DND-41 (cell line): Measurements from ENCODE around the gene DNER.

Experiments
- ATAC-seq: fragments of 200-7000 bp; cut with Tn5 transposase; 3 replicates; pipeline ENCODE4 v1.9.1; 2021; ENCODE audit warnings: low read depth; ENCODE audit not compliant: insufficient read depth
- DNase-seq: peaks from one replicate; pipeline ENCODE4 v3.0.0-alpha.2; 2020
- H2AFZ ChIP-seq: 2 replicates; pipeline ENCODE4 v1.6.0; 2012; ENCODE audit warnings: low read depth, low read length
- H3K27ac ChIP-seq: 2 replicates; pipeline ENCODE4 v1.5.1; 2012; ENCODE audit warnings: low read length, inconsistent platforms
- H3K27me3 ChIP-seq: fragments of 200-600 bp; sonication (generic); 2 replicates; pipeline ENCODE4 v1.6.0; 2012; ENCODE audit warnings: low read length, mild to moderate bottlenecking, inconsistent platforms; ENCODE audit not compliant: insufficient read depth, poor library complexity
- H3K36me3 ChIP-seq: 2 replicates; pipeline ENCODE4 v1.5.1; 2012; ENCODE audit warnings: low read length, inconsistent platforms; ENCODE audit not compliant: insufficient read depth
- H3K4me1 ChIP-seq: 2 replicates; pipeline ENCODE4 v1.5.1; 2012; ENCODE audit warnings: mild to moderate bottlenecking, low read length; ENCODE audit not compliant: insufficient read depth
- H3K4me2 ChIP-seq: 2 replicates; pipeline ENCODE4 v1.6.0; 2012; ENCODE audit warnings: mild to moderate bottlenecking, moderate library complexity, low read length, inconsistent platforms; ENCODE audit not compliant: insufficient read depth
- H3K4me3 ChIP-seq, 2 experiments: fragments of 200-600 bp in 1 of 2; shearing (Covaris generic) in 1 of 2; 2 replicates each; pipeline ENCODE4 v1.5.1; 2012 to 2016; ENCODE audit warnings: inconsistent platforms in 2 of 2, low read length in 2 of 2, mild to moderate bottlenecking in 2 of 2, low read depth in 1 of 2, moderate library complexity in 1 of 2
- H3K79me2 ChIP-seq: 2 replicates; pipeline ENCODE4 v1.6.0; 2012; ENCODE audit warnings: low read length, inconsistent platforms; ENCODE audit not compliant: insufficient read depth
- H3K9ac ChIP-seq: 2 replicates; pipeline ENCODE4 v1.6.0; 2012; ENCODE audit warnings: low read depth, mild to moderate bottlenecking, inconsistent platforms, low read length, moderate library complexity
- H3K9me3 ChIP-seq: 2 replicates; pipeline ENCODE4 v1.5.1; 2012; ENCODE audit warnings: low read length, moderate library complexity, mild to moderate bottlenecking, inconsistent platforms; ENCODE audit not compliant: insufficient read depth, severe bottlenecking
- H4K20me1 ChIP-seq: 2 replicates; pipeline ENCODE4 v1.6.0; 2012; ENCODE audit warnings: low read length; ENCODE audit not compliant: insufficient read depth
- EZH2 ChIP-seq: IDR thresholded peaks from 3 replicates; pipeline ENCODE4 v1.6.1; 2012; ENCODE audit warnings: borderline replicate concordance, low read depth, mild to moderate bottlenecking, moderate library complexity, low read length, inconsistent platforms; ENCODE audit not compliant: severe bottlenecking
- TF ChIP-seq, protein P1 (sequence below): IDR thresholded peaks from 2 replicates; pipeline ENCODE4 v1.5.1; 2012; ENCODE audit warnings: borderline replicate concordance, low read length, moderate library complexity, mild to moderate bottlenecking; ENCODE audit not compliant: poor library complexity, severe bottlenecking; ENCODE audit errors: extremely low read depth

The DNER gene

DNA sequence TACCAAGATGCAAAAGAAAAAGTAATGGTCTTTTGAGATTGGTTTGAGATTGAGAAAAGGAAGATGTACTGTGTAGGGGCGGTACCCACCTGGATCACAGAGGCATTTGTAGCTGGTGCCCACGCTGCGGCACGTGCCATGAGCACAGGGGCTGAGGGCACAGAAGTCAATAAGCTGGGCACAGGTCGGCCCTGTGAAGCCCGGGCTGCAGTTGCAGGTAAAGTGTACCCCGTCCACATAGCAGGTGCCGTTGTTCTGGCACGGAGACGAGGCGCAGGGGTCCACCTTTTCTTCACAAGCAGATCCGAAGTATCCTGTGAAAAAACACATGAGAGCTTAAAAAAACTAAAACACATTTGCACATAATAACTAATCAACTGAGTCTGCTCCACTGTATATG is 267.1 kb downstream of the DNER start:
- H3K9me3 ChIP-seq: no peaks in the 10 kb centered on the region
- H3K27me3 ChIP-seq: peaks cover 7% of the 10 kb centered on the region
- ATAC-seq: no peak
- no peaks in the 10 kb centered on the region for H3K4me1 ChIP-seq
- H4K20me1 ChIP-seq: no peaks in the 10 kb centered on the region
- H3K4me2 ChIP-seq: no peak overlapping the region
- no peak overlapping the region for H3K4me3 ChIP-seq
- TF ChIP-seq EZH2: no peak
- TF ChIP-seq, protein P1, sequence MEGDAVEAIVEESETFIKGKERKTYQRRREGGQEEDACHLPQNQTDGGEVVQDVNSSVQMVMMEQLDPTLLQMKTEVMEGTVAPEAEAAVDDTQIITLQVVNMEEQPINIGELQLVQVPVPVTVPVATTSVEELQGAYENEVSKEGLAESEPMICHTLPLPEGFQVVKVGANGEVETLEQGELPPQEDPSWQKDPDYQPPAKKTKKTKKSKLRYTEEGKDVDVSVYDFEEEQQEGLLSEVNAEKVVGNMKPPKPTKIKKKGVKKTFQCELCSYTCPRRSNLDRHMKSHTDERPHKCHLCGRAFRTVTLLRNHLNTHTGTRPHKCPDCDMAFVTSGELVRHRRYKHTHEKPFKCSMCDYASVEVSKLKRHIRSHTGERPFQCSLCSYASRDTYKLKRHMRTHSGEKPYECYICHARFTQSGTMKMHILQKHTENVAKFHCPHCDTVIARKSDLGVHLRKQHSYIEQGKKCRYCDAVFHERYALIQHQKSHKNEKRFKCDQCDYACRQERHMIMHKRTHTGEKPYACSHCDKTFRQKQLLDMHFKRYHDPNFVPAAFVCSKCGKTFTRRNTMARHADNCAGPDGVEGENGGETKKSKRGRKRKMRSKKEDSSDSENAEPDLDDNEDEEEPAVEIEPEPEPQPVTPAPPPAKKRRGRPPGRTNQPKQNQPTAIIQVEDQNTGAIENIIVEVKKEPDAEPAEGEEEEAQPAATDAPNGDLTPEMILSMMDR: no peak
- no peak for DNase-seq
- H3K36me3 ChIP-seq: no peaks in the 10 kb centered on the region
- no peak overlapping the region for H3K9ac ChIP-seq
- H3K27ac ChIP-seq: no peak overlapping the region
- H2AFZ ChIP-seq: no peak overlapping the region
- H3K79me2 ChIP-seq: no peaks in the 10 kb centered on the region

DNA sequence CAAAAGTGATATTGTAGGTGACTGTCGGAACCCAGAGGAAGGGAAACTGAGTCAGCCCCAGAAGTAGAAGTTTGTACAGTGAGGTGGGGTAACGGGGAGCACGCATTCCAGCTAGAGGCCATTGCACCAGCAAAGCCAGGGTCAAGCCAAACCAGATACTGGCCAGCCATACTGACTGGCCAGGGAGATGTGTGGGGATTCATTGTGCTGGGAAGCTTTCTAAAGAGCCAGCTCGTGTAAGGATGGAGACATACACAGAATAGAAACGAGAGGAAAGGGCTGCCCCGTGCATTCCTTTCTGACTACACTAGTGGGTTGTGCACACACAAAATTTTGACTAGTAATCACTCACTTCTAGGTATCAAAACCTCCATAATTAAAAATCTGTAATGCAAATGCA is 268.0 kb downstream of the DNER start:
- Histone ChIP-seq H4K20me1 (no peaks in the 10 kb centered on the region), H3K4me2 (no peak overlapping the region), H3K27ac (no peak overlapping the region), H3K4me3 (no peak overlapping the region), H3K4me1 (no peaks in the 10 kb centered on the region), H3K9me3 (no peaks in the 10 kb centered on the region), H2AFZ (no peak overlapping the region), H3K36me3 (no peaks in the 10 kb centered on the region), H3K79me2 (no peaks in the 10 kb centered on the region), H3K27me3 (peaks cover 7% of the 10 kb centered on the region), H3K9ac (no peak overlapping the region)
- ATAC-seq (no peak), DNase-seq (no peak)
- TF ChIP-seq EZH2: no peak

DNA sequence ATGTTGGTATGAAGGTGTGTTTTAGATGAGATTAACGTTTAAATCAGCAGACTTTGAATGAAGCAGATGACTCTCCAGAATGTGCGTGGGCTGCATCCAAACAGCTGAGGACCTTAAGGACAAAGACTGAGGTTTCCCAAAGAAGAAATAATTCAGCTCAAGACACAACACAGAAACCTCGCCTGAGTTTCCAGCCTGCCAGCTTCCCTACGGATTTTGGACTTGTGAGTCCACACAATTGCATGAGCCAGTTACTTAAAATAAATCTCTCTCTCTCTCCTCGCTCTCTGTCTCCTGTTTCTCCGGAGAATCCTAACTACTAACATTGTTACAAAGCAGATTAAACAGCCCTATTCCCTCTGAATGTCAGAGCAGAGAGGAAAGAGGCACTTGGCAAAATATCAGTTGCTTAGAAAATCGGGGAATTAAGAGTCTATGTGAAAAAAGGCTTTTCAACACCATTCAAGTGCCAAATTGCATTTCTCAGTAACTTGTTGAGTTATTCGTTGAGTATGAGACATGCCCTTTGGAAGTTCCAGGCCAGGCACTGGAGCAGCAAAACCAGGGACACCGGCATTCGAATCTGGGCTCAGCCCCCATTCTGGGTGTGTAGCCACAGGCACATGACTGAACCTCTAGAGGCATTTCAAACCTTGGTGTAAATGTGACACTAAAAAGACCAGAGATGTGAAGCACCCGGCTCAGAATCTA is 268.7 kb downstream of the DNER start:
- no peak overlapping the region for H2AFZ ChIP-seq
- H3K79me2 ChIP-seq: no peaks in the 10 kb centered on the region
- H3K4me3 ChIP-seq: no peak overlapping the region
- peaks cover 7% of the 10 kb centered on the region for H3K27me3 ChIP-seq
- DNase-seq (no peak), ATAC-seq (no peak)
- H3K4me2 ChIP-seq: no peak overlapping the region
- H3K9ac ChIP-seq: no peak overlapping the region
- TF ChIP-seq, protein P1: no peak
- no peak for TF ChIP-seq EZH2
- no peaks in the 10 kb centered on the region for H3K9me3 ChIP-seq
- H3K27ac ChIP-seq: no peak overlapping the region
- no peaks in the 10 kb centered on the region for H3K4me1 ChIP-seq
- no peaks in the 10 kb centered on the region for H3K36me3 ChIP-seq
- no peaks in the 10 kb centered on the region for H4K20me1 ChIP-seq

DNA sequence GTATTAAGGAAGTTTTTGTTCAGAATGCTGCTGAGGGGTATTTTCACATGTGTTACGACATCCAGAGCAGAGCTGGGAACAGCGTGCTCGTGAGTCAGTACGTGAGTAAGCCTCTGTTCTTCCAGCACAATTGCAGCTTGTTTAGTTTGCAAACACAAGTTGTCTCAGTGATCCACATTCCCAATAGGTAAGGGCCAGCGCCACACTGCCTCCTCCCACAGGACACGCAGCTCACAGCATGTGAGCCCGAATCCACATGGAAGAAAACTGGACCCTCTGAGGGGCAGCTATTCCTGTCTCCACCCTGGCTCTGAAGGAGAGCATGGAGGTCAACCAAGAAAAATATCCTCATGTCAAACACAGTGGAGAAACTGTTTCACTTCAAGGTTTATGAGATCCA is 269.3 kb downstream of the DNER start:
- Histone ChIP-seq H3K9me3 (no peaks in the 10 kb centered on the region), H3K27me3 (peaks cover 7% of the 10 kb centered on the region), H2AFZ (no peak overlapping the region), H4K20me1 (no peaks in the 10 kb centered on the region), H3K36me3 (no peaks in the 10 kb centered on the region), H3K4me2 (no peak overlapping the region), H3K9ac (no peak overlapping the region), H3K4me3 (no peak overlapping the region), H3K27ac (no peak overlapping the region), H3K4me1 (no peaks in the 10 kb centered on the region), H3K79me2 (no peaks in the 10 kb centered on the region)
- TF ChIP-seq EZH2: no peak
- TF ChIP-seq, protein P1: no peak
- ATAC-seq (no peak), DNase-seq (no peak)
